ENCODE data around the gene TNFAIP3. TPM values are rescaled to one million over a fixed set of nuclear protein-coding genes. Genes with fewer than 3 reads are reported as not detected.

Gene TNFAIP3
- total RNA-seq, 6 donors from 2014 or later: 35.3 to 76.4 (median 52.2) TPM

GRCh38 chr6:137862419-137863090, 4.5 kb upstream of the TNFAIP3 start:
- Histone ChIP-seq H3K27ac (no peak overlapping the region), H3K9me3 (no peaks in the 10 kb centered on the region), H3K4me1 (peaks cover 5 to 7% (median 6%) of the 10 kb centered on the region in 4 donors), H3K36me3 (no peaks in the 10 kb centered on the region), H3K4me3 (no peak overlapping the region), H3K27me3 (no peaks in the 10 kb centered on the region)
- ATAC-seq (ENCODE audit: low FRiP score in 2 of 2) (no peak), DNase-seq (no peak)
- TF ChIP-seq POLR2AphosphoS5 (IDR thresholded peaks at IDR 0.05) (no peak), POLR2A (IDR thresholded peaks at IDR 0.05) (no peak), EP300 (IDR thresholded peaks at IDR 0.05) (no peak)
- TF ChIP-seq, protein P1, sequence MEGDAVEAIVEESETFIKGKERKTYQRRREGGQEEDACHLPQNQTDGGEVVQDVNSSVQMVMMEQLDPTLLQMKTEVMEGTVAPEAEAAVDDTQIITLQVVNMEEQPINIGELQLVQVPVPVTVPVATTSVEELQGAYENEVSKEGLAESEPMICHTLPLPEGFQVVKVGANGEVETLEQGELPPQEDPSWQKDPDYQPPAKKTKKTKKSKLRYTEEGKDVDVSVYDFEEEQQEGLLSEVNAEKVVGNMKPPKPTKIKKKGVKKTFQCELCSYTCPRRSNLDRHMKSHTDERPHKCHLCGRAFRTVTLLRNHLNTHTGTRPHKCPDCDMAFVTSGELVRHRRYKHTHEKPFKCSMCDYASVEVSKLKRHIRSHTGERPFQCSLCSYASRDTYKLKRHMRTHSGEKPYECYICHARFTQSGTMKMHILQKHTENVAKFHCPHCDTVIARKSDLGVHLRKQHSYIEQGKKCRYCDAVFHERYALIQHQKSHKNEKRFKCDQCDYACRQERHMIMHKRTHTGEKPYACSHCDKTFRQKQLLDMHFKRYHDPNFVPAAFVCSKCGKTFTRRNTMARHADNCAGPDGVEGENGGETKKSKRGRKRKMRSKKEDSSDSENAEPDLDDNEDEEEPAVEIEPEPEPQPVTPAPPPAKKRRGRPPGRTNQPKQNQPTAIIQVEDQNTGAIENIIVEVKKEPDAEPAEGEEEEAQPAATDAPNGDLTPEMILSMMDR (IDR thresholded peaks at IDR 0.05): no peak
- WGBS, 2 donors: 64 to 68% methylated on average over 5 of the region's 5 CpGs

- Histone ChIP-seq H3K36me3 (no peaks in the 10 kb centered on the region), H3K27me3 (no peaks in the 10 kb centered on the region), H3K9me3 (no peaks in the 10 kb centered on the region), H3K4me1 (peaks cover 5 to 7% (median 6%) of the 10 kb centered on the region in 4 donors), H3K4me3 (no peak overlapping the region), H3K27ac (no peak overlapping the region)
- TF ChIP-seq, protein P1 (IDR thresholded peaks at IDR 0.05): no peak
- TF ChIP-seq EP300 (IDR thresholded peaks at IDR 0.05) (no peak), POLR2A (IDR thresholded peaks at IDR 0.05) (no peak), POLR2AphosphoS5 (IDR thresholded peaks at IDR 0.05) (no peak)
- 79 to 85% methylated on average over 4 of the region's 4 CpGs for WGBS, 2 donors
- DNase-seq (no peak), ATAC-seq (ENCODE audit: low FRiP score in 2 of 2) (no peak)
Measured at GRCh38 chr6:137863091-137863797, 3.8 kb upstream of the TNFAIP3 start.

DNA sequence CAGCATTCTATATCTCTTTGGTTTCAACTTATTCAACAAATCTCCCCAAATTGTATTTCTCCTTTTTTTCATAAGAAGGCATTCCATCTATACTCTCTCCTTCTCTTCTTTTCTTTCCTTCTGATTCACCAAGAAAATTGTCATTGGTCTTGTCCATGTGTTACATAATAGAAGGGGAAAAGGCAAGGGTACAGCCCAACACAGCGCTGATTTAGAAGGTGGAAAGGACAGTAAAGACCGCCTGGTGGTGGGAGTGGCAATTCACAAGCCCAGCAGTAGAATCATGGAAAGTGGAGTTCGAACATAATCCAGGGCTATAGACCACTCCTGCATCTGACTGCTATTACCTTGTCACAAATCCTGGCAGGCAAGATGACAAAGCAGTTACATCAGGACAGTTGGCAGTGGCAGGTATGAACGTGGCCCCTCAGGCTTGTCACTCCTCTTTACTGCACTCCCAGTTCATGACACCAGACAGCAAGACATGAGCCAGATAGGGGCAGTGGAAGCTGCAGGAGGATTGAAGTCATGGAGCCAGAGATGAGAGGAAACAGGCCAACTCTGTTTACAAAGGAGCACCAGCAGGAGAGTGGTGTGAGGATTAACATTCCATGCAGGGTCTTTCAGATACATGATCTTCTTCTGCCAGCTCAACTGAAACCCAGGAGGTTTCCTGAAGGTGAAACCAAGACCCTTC, 2.1 kb upstream of the TNFAIP3 start:
- 87 to 90% methylated on average over 3 to 4 of the region's 4 CpGs for WGBS, 2 donors
- no peak for ATAC-seq (ENCODE audit: low FRiP score in 2 of 2)
- Histone ChIP-seq H3K4me3 (no peak overlapping the region), H3K36me3 (no peaks in the 10 kb centered on the region), H3K27me3 (no peaks in the 10 kb centered on the region), H3K27ac (peak overlapping the region in 1 of 4 donors; percentile 99), H3K4me1 (peaks cover 6 to 23% (median 16%) of the 10 kb centered on the region in 4 donors), H3K9me3 (no peaks in the 10 kb centered on the region)
- TF ChIP-seq EP300 (IDR thresholded peaks at IDR 0.05) (no peak), POLR2AphosphoS5 (IDR thresholded peaks at IDR 0.05) (no peak), POLR2A (IDR thresholded peaks at IDR 0.05) (no peak)
- TF ChIP-seq, protein P1 (IDR thresholded peaks at IDR 0.05): no peak
- DNase-seq: no peak

DNA sequence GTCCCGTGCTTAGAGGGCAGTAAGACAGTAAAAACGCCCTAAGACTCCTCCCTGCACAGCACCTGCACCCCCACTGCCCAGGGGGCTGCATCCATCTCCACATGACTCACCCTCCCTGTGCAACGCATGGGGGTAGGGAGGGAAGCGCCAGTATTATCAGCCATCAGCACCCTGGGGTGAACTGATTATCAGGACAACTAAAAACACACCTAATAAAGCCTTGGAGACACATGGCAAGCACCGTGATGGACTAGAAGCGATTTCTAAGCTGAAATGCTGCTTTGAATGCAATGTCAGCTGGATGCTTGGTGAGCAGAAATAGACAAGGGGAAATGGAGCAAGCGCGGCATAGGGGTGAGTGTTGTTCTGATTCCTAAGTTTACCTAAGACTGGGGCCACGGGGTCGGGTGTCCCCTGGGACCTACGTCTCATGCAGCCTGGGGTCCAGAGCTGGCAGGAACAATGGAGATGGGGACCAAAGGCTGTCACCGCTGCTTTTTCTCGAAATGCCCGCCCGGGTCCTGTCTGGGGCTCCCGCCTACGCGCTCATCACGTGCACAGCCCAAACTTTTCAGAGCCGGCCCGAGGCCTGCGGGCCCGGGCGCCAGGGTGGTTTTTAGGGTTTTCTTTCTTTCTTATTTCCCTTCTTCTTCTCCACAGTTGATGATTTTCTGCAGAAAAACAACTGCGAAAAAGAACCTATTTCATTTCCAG, 702 bp upstream of the TNFAIP3 start:
- peak overlapping the region; percentile 62 to 80 (median 75) for H3K4me3 ChIP-seq
- no peaks in the 10 kb centered on the region for H3K36me3 ChIP-seq
- no peaks in the 10 kb centered on the region for H3K27me3 ChIP-seq
- H3K4me1 ChIP-seq: peaks cover 16 to 37% (median 28%) of the 10 kb centered on the region in 4 donors
- H3K27ac ChIP-seq: peak overlapping the region; percentile 86 to 99 (median 90)
- WGBS, 2 donors: 10% methylated on average over 25 of the region's 25 CpGs
- H3K9me3 ChIP-seq: no peaks in the 10 kb centered on the region
- DNase-seq (no peak), ATAC-seq (ENCODE audit: low FRiP score in 2 of 2) (peak; percentile 34 to 64)
- TF ChIP-seq POLR2AphosphoS5 (IDR thresholded peaks at IDR 0.05) (no peak), EP300 (IDR thresholded peaks at IDR 0.05) (no peak), POLR2A (IDR thresholded peaks at IDR 0.05) (no peak)
- TF ChIP-seq, protein P1 (IDR thresholded peaks at IDR 0.05): no peak
